ENCODE data around the gene FAM83D. TPM values are rescaled to one million over a fixed set of nuclear protein-coding genes. Genes with fewer than 3 reads are reported as not detected.

FAM83D gene
- total RNA-seq, 4 donors from 2014 or later: 6.3 to 13.5 (median 7.8) TPM

DNA sequence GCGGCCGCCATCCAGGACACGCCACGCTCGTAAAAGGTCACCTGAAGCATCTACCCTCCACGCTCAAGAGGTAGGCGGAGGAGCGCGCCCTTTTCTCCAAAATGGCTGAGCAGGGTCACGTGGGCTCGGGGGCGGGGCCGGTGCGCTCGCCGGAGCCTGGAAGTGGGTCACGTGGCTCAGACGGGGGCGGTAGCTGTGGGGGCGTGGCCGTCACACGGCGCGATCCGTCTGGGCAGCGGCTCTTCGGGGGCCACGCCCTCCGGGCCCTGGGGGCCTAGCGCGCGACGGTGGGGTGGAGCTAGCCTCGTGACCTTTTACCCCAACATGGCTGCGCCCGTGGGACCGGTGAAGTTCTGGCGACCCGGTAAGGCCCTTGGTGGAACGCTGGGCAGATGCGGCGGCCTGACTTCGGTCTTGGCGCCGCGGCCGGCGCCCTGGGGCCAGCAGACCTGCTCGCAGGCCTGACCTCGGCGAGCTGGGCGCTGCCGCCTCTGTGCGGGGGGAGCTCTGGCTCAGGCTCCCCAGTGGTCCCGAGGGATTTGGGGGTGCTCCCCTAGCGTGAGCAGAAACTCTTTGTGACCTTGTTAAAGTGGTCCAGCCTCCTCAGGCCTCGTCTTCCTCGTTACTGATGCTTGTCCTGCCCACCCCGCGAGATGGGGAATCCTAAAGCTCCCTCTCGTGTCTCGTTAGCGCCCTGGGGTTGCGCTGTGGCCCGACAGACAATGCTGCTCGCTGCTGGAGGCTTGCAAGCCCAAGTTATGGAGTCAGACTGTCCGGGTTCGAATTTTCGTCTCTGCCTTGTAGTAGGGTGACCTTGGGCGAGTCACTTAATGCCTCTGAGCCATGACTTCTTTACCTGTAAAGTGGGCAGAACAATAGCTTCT is 36.1 kb downstream of the FAM83D start, which contains the start of gene DHX35:
TSS of gene DHX35 (plus strand) at position 301 of the 884 bp plus-strand sequence. CDS start at position 325, 24 bp downstream.
- H3K27ac ChIP-seq: peak within 1 kb of the TSS; percentile 88 to 95 (median 94)
- peak; percentile 43 to 46 for TF ChIP-seq POLR2A (IDR thresholded peaks at IDR 0.05)
- peak in 3 of 6 experiments; percentile 14 to 33 (median 23) for TF ChIP-seq CTCF (IDR thresholded peaks at IDR 0.05)
- peak; percentile 97 to 99 (median 99) for DNase-seq

GRCh38 chr20:38962928-38963401 is 36.7 kb downstream of the FAM83D start:
- Histone ChIP-seq H3K4me3 (peak overlapping the region; percentile 83 to 99 (median 96)), H3K9me3 (no peaks in the 10 kb centered on the region), H3K27me3 (no peaks in the 10 kb centered on the region), H3K36me3 (no peaks in the 10 kb centered on the region), H3K4me1 (peaks cover 0 to 10% (median 3%) of the 10 kb centered on the region in 4 donors), H3K27ac (peak overlapping the region; percentile 88 to 95 (median 94))
- no peak for TF ChIP-seq POLR2A (IDR thresholded peaks at IDR 0.05)
- peak in 2 of 6 experiments; percentile 14 to 18 for TF ChIP-seq CTCF (IDR thresholded peaks at IDR 0.05)
- no peak for DNase-seq

More for the DNA sequence above, 36.1 kb downstream of the FAM83D start, which contains the start of gene DHX35:
- peaks cover 0 to 10% (median 3%) of the 10 kb centered on the region in 4 donors for H3K4me1 ChIP-seq
- H3K4me3 ChIP-seq: peak within 1 kb of the TSS; percentile 83 to 99 (median 96)
- H3K27me3 ChIP-seq: no peaks in the 10 kb centered on the region
- H3K36me3 ChIP-seq: no peaks in the 10 kb centered on the region
- H3K9me3 ChIP-seq: no peaks in the 10 kb centered on the region

GRCh38 chr20:38963745-38964144 is 37.5 kb downstream of the FAM83D start:
- Histone ChIP-seq H3K4me1 (peaks cover 0 to 18% (median 3%) of the 10 kb centered on the region in 4 donors), H3K36me3 (no peaks in the 10 kb centered on the region), H3K27ac (no peak overlapping the region), H3K4me3 (no peak overlapping the region), H3K9me3 (no peaks in the 10 kb centered on the region), H3K27me3 (no peaks in the 10 kb centered on the region)
- no peak for DNase-seq
- TF ChIP-seq CTCF (IDR thresholded peaks at IDR 0.05) (no peak), POLR2A (IDR thresholded peaks at IDR 0.05) (no peak)

- TF ChIP-seq POLR2A (IDR thresholded peaks at IDR 0.05): no peak
- no peak for TF ChIP-seq CTCF (IDR thresholded peaks at IDR 0.05)
- no peaks in the 10 kb centered on the region for H3K27me3 ChIP-seq
- H3K27ac ChIP-seq: no peak overlapping the region
Observed at GRCh38 chr20:38965264-38965663, 39.0 kb downstream of the FAM83D start.

GRCh38 chr20:38968090-38968489 is 41.9 kb downstream of the FAM83D start:
- no peak for TF ChIP-seq POLR2A (IDR thresholded peaks at IDR 0.05)
- TF ChIP-seq CTCF (IDR thresholded peaks at IDR 0.05): no peak
- peak overlapping the region in 1 of 4 donors; percentile 77 for H3K27ac ChIP-seq
- peaks cover 0 to 21% (median 0%) of the 10 kb centered on the region in 4 donors for H3K4me1 ChIP-seq
- H3K36me3 ChIP-seq: peaks cover 0 to 18% (median 0%) of the 10 kb centered on the region in 3 donors
- no peak for DNase-seq
- H3K9me3 ChIP-seq: no peaks in the 10 kb centered on the region
- no peaks in the 10 kb centered on the region for H3K27me3 ChIP-seq
- H3K4me3 ChIP-seq: no peak overlapping the region

More at GRCh38 chr20:38965264-38965663, 39.0 kb downstream of the FAM83D start:
- DNase-seq: no peak
- Histone ChIP-seq H3K4me1 (peaks cover 0 to 25% (median 3%) of the 10 kb centered on the region in 4 donors), H3K4me3 (no peak overlapping the region), H3K36me3 (no peaks in the 10 kb centered on the region), H3K9me3 (no peaks in the 10 kb centered on the region)
